H9 (cell line): ENCODE results near the gene SETD7. TPM values are rescaled to one million over a fixed set of nuclear protein-coding genes. Genes with fewer than 3 reads are reported as not detected.

Experiments used
- DNase-seq: peaks from one replicate; pipeline ENCODE4 v3.0.0-alpha.2; 2017
- H2AFZ ChIP-seq: one replicate; pipeline ENCODE4 v1.6.1; 2013; ENCODE audit warnings: mild to moderate bottlenecking, low read length, control low read depth, moderate library complexity
- H2AK5ac ChIP-seq: 2 replicates; pipeline ENCODE4 v1.6.1; 2013; ENCODE audit warnings: low read length, control low read depth, mixed read lengths; ENCODE audit not compliant: insufficient read length
- H2BK120ac ChIP-seq: one replicate; pipeline ENCODE4 v1.6.1; 2013; ENCODE audit warnings: low read depth, mild to moderate bottlenecking, low read length, control low read depth, inconsistent platforms; ENCODE audit not compliant: poor library complexity, severe bottlenecking
- H2BK12ac ChIP-seq: 2 replicates; pipeline ENCODE4 v1.6.1; 2013; ENCODE audit warnings: low read length, control low read depth, mixed read lengths, low read depth; ENCODE audit not compliant: insufficient read length
- H2BK15ac ChIP-seq: 2 replicates; pipeline ENCODE4 v1.6.1; 2013; ENCODE audit warnings: low read depth, low read length, control low read depth
- H2BK20ac ChIP-seq: one replicate; pipeline ENCODE4 v1.6.1; 2013; ENCODE audit warnings: low read depth, mild to moderate bottlenecking, low read length, control low read depth, inconsistent platforms; ENCODE audit not compliant: poor library complexity, severe bottlenecking
- H2BK5ac ChIP-seq: 2 replicates; pipeline ENCODE4 v1.6.1; 2013; ENCODE audit warnings: low read length, control low read depth, mixed read lengths; ENCODE audit not compliant: insufficient read length
- H3K14ac ChIP-seq: 2 replicates; pipeline ENCODE4 v1.6.1; 2013; ENCODE audit warnings: low read length, control low read depth; ENCODE audit not compliant: insufficient read depth
- H3K18ac ChIP-seq: 2 replicates; pipeline ENCODE4 v1.6.1; 2013; ENCODE audit warnings: low read depth, mild to moderate bottlenecking, mixed read lengths, low read length, control low read depth; ENCODE audit not compliant: insufficient read length
- H3K23ac ChIP-seq: 2 replicates; pipeline ENCODE4 v1.6.1; 2013; ENCODE audit warnings: low read length, control low read depth, mixed read lengths, low read depth; ENCODE audit not compliant: insufficient read length
- H3K23me2 ChIP-seq: 2 replicates; pipeline ENCODE4 v1.6.1; 2013; ENCODE audit warnings: low read depth, mild to moderate bottlenecking, mixed read lengths, low read length, control low read depth; ENCODE audit not compliant: insufficient read length, poor library complexity, severe bottlenecking
- H3K27ac ChIP-seq: 2 replicates; pipeline ENCODE4 v1.5.1; 2013; ENCODE audit warnings: low read length, control low read depth, mixed read lengths, low read depth; ENCODE audit not compliant: insufficient read length
- H3K27me3 ChIP-seq: 2 replicates; pipeline ENCODE4 v1.6.1; 2013; ENCODE audit warnings: low read length, control low read depth, inconsistent platforms; ENCODE audit not compliant: insufficient read depth
- H3K4ac ChIP-seq: 2 replicates; pipeline ENCODE4 v1.6.1; 2013; ENCODE audit warnings: low read depth, mild to moderate bottlenecking, control low read depth, inconsistent platforms, low read length, moderate library complexity
- H3K4me1 ChIP-seq: 2 replicates; pipeline ENCODE4 v1.6.1; 2013; ENCODE audit warnings: low read length, control low read depth, inconsistent platforms; ENCODE audit not compliant: insufficient read depth
- H3K4me2 ChIP-seq: 2 replicates; pipeline ENCODE4 v1.6.1; 2013; ENCODE audit warnings: low read length, control low read depth, mixed read lengths; ENCODE audit not compliant: insufficient read length, insufficient read depth
- H3K56ac ChIP-seq: 2 replicates; pipeline ENCODE4 v1.6.1; 2013; ENCODE audit warnings: low read depth, mild to moderate bottlenecking, mixed read lengths, low read length, control low read depth; ENCODE audit not compliant: insufficient read length
- H3K79me1 ChIP-seq: 2 replicates; pipeline ENCODE4 v1.6.1; 2013; ENCODE audit warnings: low read depth, mild to moderate bottlenecking, moderate library complexity, low read length, control low read depth, inconsistent platforms; ENCODE audit not compliant: insufficient read depth, poor library complexity, severe bottlenecking
- H3K79me2 ChIP-seq: 2 replicates; pipeline ENCODE4 v1.6.1; 2013; ENCODE audit warnings: low read length, control low read depth, inconsistent platforms; ENCODE audit not compliant: insufficient read depth
- H3K9ac ChIP-seq: 2 replicates; pipeline ENCODE4 v1.6.1; 2013; ENCODE audit warnings: low read length, control low read depth, mixed read lengths; ENCODE audit not compliant: insufficient read length; ENCODE audit errors: extremely low read depth
- H3K9me3 ChIP-seq: one replicate; pipeline ENCODE4 v1.6.1; 2013; ENCODE audit warnings: low read depth, low read length, inconsistent platforms; ENCODE audit not compliant: control insufficient read depth
- H3T11ph ChIP-seq: one replicate; pipeline ENCODE4 v1.6.1; 2013; ENCODE audit warnings: mild to moderate bottlenecking, low read length, control low read depth, inconsistent platforms
- H4K20me1 ChIP-seq: one replicate; pipeline ENCODE4 v1.6.1; 2013; ENCODE audit not compliant: control insufficient read depth, insufficient read length, insufficient read depth
- H4K5ac ChIP-seq: 2 replicates; pipeline ENCODE4 v1.6.1; 2013; ENCODE audit warnings: low read depth, mild to moderate bottlenecking, mixed read lengths, low read length, control low read depth; ENCODE audit not compliant: insufficient read length
- H4K8ac ChIP-seq: replicated peaks from 2 replicates; pipeline ENCODE4 v1.6.1; 2013; ENCODE audit warnings: low read length, control low read depth, mixed read lengths, low read depth; ENCODE audit not compliant: insufficient read length
- H4K91ac ChIP-seq: 2 replicates; pipeline ENCODE4 v1.6.1; 2013; ENCODE audit warnings: low read depth, mild to moderate bottlenecking, moderate library complexity, mixed read lengths, low read length, control low read depth; ENCODE audit not compliant: insufficient read length
- H3K27ac Mint-ChIP-seq, 3 experiments: 2 replicates in 2 of 3; 3 replicates in 1 of 3; pipeline ENCODE4 v1.8.0; 2020 to 2021; ENCODE audit warnings: mixed read lengths in 3 of 3, mild to moderate bottlenecking in 1 of 3, moderate library complexity in 1 of 3
- H3K27me3 Mint-ChIP-seq: 2 replicates; pipeline ENCODE4 v1.8.0; 2021; ENCODE audit warnings: low read depth, mild to moderate bottlenecking, moderate library complexity, mixed read lengths
- H3K36me3 Mint-ChIP-seq, 3 experiments: 2 replicates in 2 of 3; 3 replicates in 1 of 3; pipeline ENCODE4 v1.8.0; 2020 to 2021; ENCODE audit warnings: low read depth in 3 of 3, mixed read lengths in 3 of 3; ENCODE audit not compliant: insufficient read depth in 1 of 3
- H3K4me1 Mint-ChIP-seq, 2 experiments: 2 replicates each; pipeline ENCODE4 v1.8.0; 2020; ENCODE audit warnings: mixed read lengths in 2 of 2
- H3K4me3 Mint-ChIP-seq, 2 experiments: 2 replicates in 1 of 2; 3 replicates in 1 of 2; pipeline ENCODE4 v1.8.0; 2020 to 2021; ENCODE audit warnings: mild to moderate bottlenecking in 2 of 2, mixed read lengths in 2 of 2, moderate library complexity in 1 of 2
- H3K9me3 Mint-ChIP-seq, 2 experiments: 2 replicates in 1 of 2; 3 replicates in 1 of 2; pipeline ENCODE4 v1.8.0; 2020; ENCODE audit warnings: mild to moderate bottlenecking in 2 of 2, mixed read lengths in 2 of 2, moderate library complexity in 1 of 2
- CTCF ChIP-seq: fragments of 200-600 bp; sonication (generic); conservative IDR thresholded peaks from 3 replicates; pipeline ENCODE4 v1.8.0; 2021; ENCODE audit warnings: antibody characterized with exemption, mild to moderate bottlenecking
- WGBS: extraction: QIAGEN DNeasy Blood & Tissue Kit; methylation state at CpG from one replicate; pipeline ENCODE4 v1.1.7; 2013; ENCODE audit warnings: missing lambda C conversion rate, low lambda C conversion rate, mixed read lengths; ENCODE audit not compliant: insufficient read length; ENCODE audit errors: extremely low coverage; 5-methylcytosine and 5-hydroxymethylcytosine counted together
- total RNA-seq: library from RNA; stranded (reverse); gene quantifications from 2 replicates; pipeline ENCODE4 v1.2.1, GENCODE V29; 2021

The SETD7 gene
- total RNA-seq, 1 experiment from 2014 or later = 1.5 TPM

DNA sequence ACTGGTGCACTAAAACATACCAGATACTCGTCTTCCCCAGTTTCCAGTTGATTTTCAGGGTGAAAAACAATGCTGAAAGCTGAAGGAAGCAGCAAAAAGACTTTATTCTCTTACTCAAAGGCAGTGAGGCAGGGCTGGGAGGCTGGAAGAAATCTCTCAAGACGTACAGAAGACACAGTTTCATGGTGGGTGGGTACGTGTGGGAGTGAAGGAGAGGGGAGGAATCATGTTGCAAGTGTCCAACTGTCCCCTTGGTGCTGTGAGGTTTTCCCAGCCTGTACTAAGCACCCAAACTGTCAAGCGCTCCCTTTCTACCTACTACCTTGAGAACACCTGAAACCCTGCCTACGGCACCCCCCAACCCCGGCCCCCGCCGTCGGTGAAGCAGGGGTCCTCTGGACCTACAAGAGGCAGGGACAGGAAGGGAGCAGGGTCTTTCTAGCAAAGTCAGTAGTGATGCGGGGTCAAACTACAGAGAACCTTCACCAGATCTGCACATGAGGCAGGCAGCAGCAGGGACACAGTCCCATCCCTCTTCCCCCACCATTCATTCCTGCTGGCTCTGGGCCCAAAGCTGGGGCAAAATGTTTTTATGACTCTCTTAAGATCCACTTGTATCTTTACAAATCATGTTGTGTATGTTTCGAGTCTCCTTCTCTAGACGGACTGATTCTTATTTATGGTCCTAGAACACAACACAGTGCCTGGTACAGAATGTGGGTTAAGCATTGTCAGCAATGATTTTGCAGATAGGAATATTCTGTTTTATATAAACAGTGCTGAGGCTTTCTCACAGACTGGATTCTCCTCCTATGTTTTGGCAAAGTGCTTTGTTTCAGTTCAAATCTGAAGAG is 2.4 kb upstream of the SETD7 start:
- Histone ChIP-seq H3K9me3 (no peaks in the 10 kb centered on the region), H4K8ac (no peak overlapping the region), H3K4ac (no peak overlapping the region), H3K4me1 (peaks cover 5% of the 10 kb centered on the region), H3K4me2 (no peak overlapping the region), H4K5ac (no peak overlapping the region), H3K23me2 (peaks cover 19% of the 10 kb centered on the region), H4K20me1 (no peaks in the 10 kb centered on the region), H2AFZ (no peak overlapping the region), H3K56ac (no peak overlapping the region), H3K9ac (no peak overlapping the region), H3K14ac (no peak overlapping the region), H3K23ac (no peak overlapping the region), H2BK20ac (no peak overlapping the region), H2AK5ac (no peak overlapping the region), H3K79me2 (no peaks in the 10 kb centered on the region), H2BK12ac (no peak overlapping the region), H3K27me3 (peaks cover 25% of the 10 kb centered on the region), H3K18ac (no peak overlapping the region), H2BK5ac (no peak overlapping the region), H2BK120ac (no peak overlapping the region), H3K27ac (no peak overlapping the region), H2BK15ac (no peak overlapping the region), H3K79me1 (no peaks in the 10 kb centered on the region), H4K91ac (no peak overlapping the region), H3T11ph (no peak overlapping the region)
- no peak for DNase-seq
- no peak overlapping the region for H3K4me3 Mint-ChIP-seq
- no peak for TF ChIP-seq CTCF
- H3K27me3 Mint-ChIP-seq = peaks cover 92% of the 10 kb centered on the region
- H3K9me3 Mint-ChIP-seq = peaks cover 0 to 3% of the 10 kb centered on the region in 2 experiments; a peak in 2 of 5 replicates
- no peak overlapping the region for H3K27ac Mint-ChIP-seq
- H3K4me1 Mint-ChIP-seq = peaks cover 24 to 34% of the 10 kb centered on the region in 2 experiments
- H3K36me3 Mint-ChIP-seq = no peaks in the 10 kb centered on the region; a peak in 2 of 7 replicates
- no CpG with 5 or more reads among the region's 12 CpGs for WGBS
